Measurements from ENCODE around the gene ALDH1L1. TPM values are rescaled to one million over a fixed set of nuclear protein-coding genes. Genes with fewer than 3 reads are reported as not detected.
"Not testable (repeated sequence)": the region's sequence is repeated elsewhere in the genome, so short reads cannot be mapped to it uniquely, and the experiment has no call there.

ALDH1L1 gene
- polyA plus RNA-seq, 2 donors = 3.6 to 5.0 TPM

GRCh38 chr3:126067959-126068358 is 112.4 kb downstream of the ALDH1L1 start:
- Histone ChIP-seq H3K27ac (ENCODE audit: low read depth in 2 of 2, low read length in 1 of 2) (no peak overlapping the region), H3K36me3 (ENCODE audit: control insufficient read depth in 2 of 2, insufficient read depth in 2 of 2, low read length in 1 of 2) (peaks cover 5 to 12% of the 10 kb centered on the region in 2 donors), H3K27me3 (ENCODE audit: control insufficient read depth in 1 of 2, insufficient read depth in 2 of 2, low read length in 2 of 2) (no peaks in the 10 kb centered on the region), H3K4me3 (ENCODE audit: low read depth in 1 of 2, low read length in 2 of 2) (no peak overlapping the region), H3K9me3 (ENCODE audit: control insufficient read depth in 2 of 2, insufficient read depth in 1 of 2, low read depth in 1 of 2, low read length in 1 of 2) (no peaks in the 10 kb centered on the region), H3K4me1 (ENCODE audit: control insufficient read depth in 2 of 2, insufficient read depth in 2 of 2, low read length in 1 of 2) (no peaks in the 10 kb centered on the region)
- 95 to 97% methylated on average over 8 of the region's 8 CpGs for WGBS, 2 donors

- WGBS, 2 donors = 84 to 91% methylated on average over 6 of the region's 6 CpGs
- not testable (repeated sequence) for H3K4me1 ChIP-seq (ENCODE audit: control insufficient read depth in 2 of 2, insufficient read depth in 2 of 2, low read length in 1 of 2); H3K27me3 ChIP-seq (ENCODE audit: control insufficient read depth in 1 of 2, insufficient read depth in 2 of 2, low read length in 2 of 2); H3K9me3 ChIP-seq (ENCODE audit: control insufficient read depth in 2 of 2, insufficient read depth in 1 of 2, low read depth in 1 of 2, low read length in 1 of 2); H3K4me3 ChIP-seq (ENCODE audit: low read depth in 1 of 2, low read length in 2 of 2); H3K27ac ChIP-seq (ENCODE audit: low read depth in 2 of 2, low read length in 1 of 2)
- H3K36me3 ChIP-seq (ENCODE audit: control insufficient read depth in 2 of 2, insufficient read depth in 2 of 2, low read length in 1 of 2) = peaks cover 5 to 12% of the 10 kb centered on the region in 2 donors
Measured at GRCh38 chr3:126066676-126067075, 113.7 kb downstream of the ALDH1L1 start.

- Histone ChIP-seq H3K27me3 (ENCODE audit: control insufficient read depth in 1 of 2, insufficient read depth in 2 of 2, low read length in 2 of 2) (no peaks in the 10 kb centered on the region), H3K27ac (ENCODE audit: low read depth in 2 of 2, low read length in 1 of 2) (no peak overlapping the region)
- 93 to 94% methylated on average over 3 of the region's 3 CpGs for WGBS, 2 donors
Measured at GRCh38 chr3:126065876-126066275, 114.5 kb downstream of the ALDH1L1 start.

DNA sequence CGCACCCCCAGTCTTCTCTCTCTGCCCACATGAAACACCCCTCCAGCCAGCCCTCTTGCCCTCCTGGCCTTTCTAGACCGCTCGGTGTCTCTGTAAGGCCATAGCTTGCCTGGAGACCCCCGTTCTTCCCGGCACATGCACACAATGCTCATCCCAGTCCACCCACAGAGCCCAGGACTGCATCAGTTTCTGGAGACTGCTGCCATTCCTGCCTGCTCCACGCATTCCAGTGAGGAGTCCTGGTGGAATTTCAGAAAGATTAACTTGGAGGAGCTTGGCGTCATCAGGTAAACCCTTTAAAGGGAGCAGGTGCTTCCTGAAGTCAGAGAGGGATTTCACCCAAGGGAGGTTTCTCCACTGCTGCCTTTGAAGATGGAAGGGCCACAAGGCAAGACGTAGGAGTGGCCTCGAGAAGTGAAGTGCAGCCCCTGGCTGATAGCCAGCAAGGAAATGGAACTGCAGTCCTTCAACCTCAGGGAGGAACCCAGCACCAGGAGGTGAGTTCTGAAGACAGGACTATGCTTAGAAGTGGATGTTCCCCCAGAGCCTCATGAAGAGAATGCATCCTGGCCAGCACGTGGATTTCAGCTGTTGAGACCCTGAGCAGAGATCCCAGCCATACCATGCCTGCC is 115.6 kb downstream of the ALDH1L1 start:
- no peak overlapping the region for H3K4me3 ChIP-seq (ENCODE audit: low read depth in 1 of 2, low read length in 2 of 2)
- H3K36me3 ChIP-seq (ENCODE audit: control insufficient read depth in 2 of 2, insufficient read depth in 2 of 2, low read length in 1 of 2) = peaks cover 5 to 16% of the 10 kb centered on the region in 2 donors
- H3K4me1 ChIP-seq (ENCODE audit: control insufficient read depth in 2 of 2, insufficient read depth in 2 of 2, low read length in 1 of 2) = no peaks in the 10 kb centered on the region
- no peaks in the 10 kb centered on the region for H3K27me3 ChIP-seq (ENCODE audit: control insufficient read depth in 1 of 2, insufficient read depth in 2 of 2, low read length in 2 of 2)
- H3K27ac ChIP-seq (ENCODE audit: low read depth in 2 of 2, low read length in 1 of 2) = no peak overlapping the region
- no peaks in the 10 kb centered on the region for H3K9me3 ChIP-seq (ENCODE audit: control insufficient read depth in 2 of 2, insufficient read depth in 1 of 2, low read depth in 1 of 2, low read length in 1 of 2)
- WGBS, 2 donors = 66 to 80% methylated on average over 10 of the region's 10 CpGs

More at GRCh38 chr3:126065876-126066275, 114.5 kb downstream of the ALDH1L1 start:
- Histone ChIP-seq H3K4me1 (ENCODE audit: control insufficient read depth in 2 of 2, insufficient read depth in 2 of 2, low read length in 1 of 2) (no peaks in the 10 kb centered on the region), H3K36me3 (ENCODE audit: control insufficient read depth in 2 of 2, insufficient read depth in 2 of 2, low read length in 1 of 2) (peaks cover 5 to 13% of the 10 kb centered on the region in 2 donors), H3K4me3 (ENCODE audit: low read depth in 1 of 2, low read length in 2 of 2) (no peak overlapping the region), H3K9me3 (ENCODE audit: control insufficient read depth in 2 of 2, insufficient read depth in 1 of 2, low read depth in 1 of 2, low read length in 1 of 2) (no peaks in the 10 kb centered on the region)

DNA sequence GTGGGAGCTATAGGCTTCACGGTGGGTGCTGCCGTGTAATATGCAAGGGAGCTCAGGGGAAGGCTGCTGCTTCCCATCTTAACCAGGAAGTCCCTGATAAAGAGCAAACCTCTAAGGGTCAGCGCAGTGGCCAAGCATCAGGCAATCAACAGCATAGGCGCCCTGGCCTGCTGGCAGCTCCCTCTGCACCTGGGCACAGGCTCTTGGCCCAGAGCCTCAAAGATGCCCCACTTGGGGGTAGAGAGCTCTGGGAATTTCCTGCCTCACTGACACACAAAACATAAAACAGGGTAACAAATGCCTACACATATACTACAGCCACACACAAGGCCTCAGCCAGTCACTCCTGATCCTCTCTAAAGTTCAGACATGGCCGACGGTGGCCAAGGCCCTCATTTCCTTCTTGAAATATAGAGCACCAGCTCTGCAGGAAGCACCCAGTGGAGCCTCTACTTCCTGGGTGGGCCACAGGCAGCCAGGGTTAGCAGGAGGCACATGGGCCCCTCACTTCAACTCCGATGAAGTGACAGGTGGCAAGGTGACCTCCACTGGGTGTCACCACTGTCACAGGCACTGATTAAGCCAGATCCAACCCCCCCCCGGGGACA is 116.9 kb downstream of the ALDH1L1 start:
- Histone ChIP-seq H3K27ac (ENCODE audit: low read depth in 2 of 2, low read length in 1 of 2) (no peak overlapping the region), H3K36me3 (ENCODE audit: control insufficient read depth in 2 of 2, insufficient read depth in 2 of 2, low read length in 1 of 2) (peaks cover 5 to 17% of the 10 kb centered on the region in 2 donors), H3K4me3 (ENCODE audit: low read depth in 1 of 2, low read length in 2 of 2) (no peak overlapping the region), H3K9me3 (ENCODE audit: control insufficient read depth in 2 of 2, insufficient read depth in 1 of 2, low read depth in 1 of 2, low read length in 1 of 2) (no peaks in the 10 kb centered on the region), H3K27me3 (ENCODE audit: control insufficient read depth in 1 of 2, insufficient read depth in 2 of 2, low read length in 2 of 2) (no peaks in the 10 kb centered on the region), H3K4me1 (ENCODE audit: control insufficient read depth in 2 of 2, insufficient read depth in 2 of 2, low read length in 1 of 2) (no peaks in the 10 kb centered on the region)
- WGBS, 2 donors = 90 to 91% methylated on average over 8 of the region's 8 CpGs

- Histone ChIP-seq H3K4me1 (ENCODE audit: control insufficient read depth in 2 of 2, insufficient read depth in 2 of 2, low read length in 1 of 2) (peaks cover 0 to 11% of the 10 kb centered on the region in 2 donors), H3K36me3 (ENCODE audit: control insufficient read depth in 2 of 2, insufficient read depth in 2 of 2, low read length in 1 of 2) (peaks cover 5 to 13% of the 10 kb centered on the region in 2 donors), H3K4me3 (ENCODE audit: low read depth in 1 of 2, low read length in 2 of 2) (no peak overlapping the region), H3K27me3 (ENCODE audit: control insufficient read depth in 1 of 2, insufficient read depth in 2 of 2, low read length in 2 of 2) (no peaks in the 10 kb centered on the region), H3K27ac (ENCODE audit: low read depth in 2 of 2, low read length in 1 of 2) (no peak overlapping the region), H3K9me3 (ENCODE audit: control insufficient read depth in 2 of 2, insufficient read depth in 1 of 2, low read depth in 1 of 2, low read length in 1 of 2) (no peaks in the 10 kb centered on the region)
- WGBS, 2 donors = 87 to 90% methylated on average over 8 of the region's 8 CpGs
Measured at GRCh38 chr3:126061301-126062032, 118.9 kb downstream of the ALDH1L1 start.

DNA sequence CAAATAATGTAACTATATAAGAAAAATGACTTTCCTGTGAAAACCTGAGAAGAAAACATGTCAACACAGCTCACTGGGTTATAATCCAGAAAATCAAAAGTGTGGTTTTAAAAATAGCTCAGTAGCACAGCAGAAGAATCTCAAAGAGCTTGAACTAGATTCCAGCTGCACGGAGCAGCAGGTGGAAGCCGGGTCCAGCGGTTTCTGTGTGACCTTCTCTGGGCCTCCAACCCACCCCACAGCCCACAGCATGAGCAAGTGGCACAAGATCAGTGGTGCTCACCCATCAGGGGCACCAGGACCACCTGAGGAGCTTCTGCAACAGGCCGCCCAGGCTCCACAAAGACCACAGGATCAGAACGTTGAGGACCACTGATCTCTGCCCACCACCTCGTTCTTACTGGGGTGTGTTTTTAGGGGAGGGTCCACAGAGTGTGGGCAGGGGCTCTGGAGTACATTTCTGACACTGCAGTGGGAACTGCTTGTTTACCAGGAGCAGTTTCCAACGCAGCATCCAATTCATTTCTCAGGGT is 119.7 kb downstream of the ALDH1L1 start:
- H3K9me3 ChIP-seq (ENCODE audit: control insufficient read depth in 2 of 2, insufficient read depth in 1 of 2, low read depth in 1 of 2, low read length in 1 of 2) = no peaks in the 10 kb centered on the region
- H3K27me3 ChIP-seq (ENCODE audit: control insufficient read depth in 1 of 2, insufficient read depth in 2 of 2, low read length in 2 of 2) = no peaks in the 10 kb centered on the region
- H3K36me3 ChIP-seq (ENCODE audit: control insufficient read depth in 2 of 2, insufficient read depth in 2 of 2, low read length in 1 of 2) = peaks cover 2 to 13% of the 10 kb centered on the region in 2 donors
- WGBS, 2 donors = 86 to 93% methylated on average over 7 of the region's 7 CpGs
- no peak overlapping the region for H3K4me3 ChIP-seq (ENCODE audit: low read depth in 1 of 2, low read length in 2 of 2)
- H3K27ac ChIP-seq (ENCODE audit: low read depth in 2 of 2, low read length in 1 of 2) = no peak overlapping the region
- H3K4me1 ChIP-seq (ENCODE audit: control insufficient read depth in 2 of 2, insufficient read depth in 2 of 2, low read length in 1 of 2) = peaks cover 0 to 14% of the 10 kb centered on the region in 2 donors

- Histone ChIP-seq H3K9me3 (ENCODE audit: control insufficient read depth in 2 of 2, insufficient read depth in 1 of 2, low read depth in 1 of 2, low read length in 1 of 2) (no peaks in the 10 kb centered on the region), H3K4me1 (ENCODE audit: control insufficient read depth in 2 of 2, insufficient read depth in 2 of 2, low read length in 1 of 2) (peaks cover 0 to 14% of the 10 kb centered on the region in 2 donors), H3K4me3 (ENCODE audit: low read depth in 1 of 2, low read length in 2 of 2) (no peak overlapping the region), H3K27ac (ENCODE audit: low read depth in 2 of 2, low read length in 1 of 2) (no peak overlapping the region), H3K27me3 (ENCODE audit: control insufficient read depth in 1 of 2, insufficient read depth in 2 of 2, low read length in 2 of 2) (no peaks in the 10 kb centered on the region), H3K36me3 (ENCODE audit: control insufficient read depth in 2 of 2, insufficient read depth in 2 of 2, low read length in 1 of 2) (peaks cover 0 to 8% of the 10 kb centered on the region in 2 donors)
- WGBS, 2 donors = 75 to 86% methylated on average over 7 of the region's 7 CpGs
Measured at GRCh38 chr3:126058666-126059065, 121.7 kb downstream of the ALDH1L1 start.

DNA sequence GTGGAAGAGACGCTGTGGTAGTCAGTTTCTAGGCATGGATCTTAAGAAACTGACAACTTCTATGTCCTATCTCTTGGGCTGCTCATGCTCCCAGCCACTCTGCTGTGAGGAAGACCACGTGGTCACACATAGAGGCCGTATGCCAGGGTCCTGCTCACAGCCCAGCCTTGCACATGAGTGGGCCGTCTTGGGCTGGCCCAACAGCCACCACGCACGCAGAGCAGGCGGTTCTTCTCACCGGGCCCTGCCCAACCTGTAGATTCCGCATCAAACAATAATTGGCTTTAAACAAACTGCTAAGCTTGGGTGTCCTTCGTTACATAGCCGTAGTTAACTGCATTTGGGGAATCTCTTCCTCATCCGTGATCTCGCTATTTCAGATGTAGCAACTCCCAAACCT is 122.5 kb downstream of the ALDH1L1 start:
- Histone ChIP-seq H3K36me3 (ENCODE audit: control insufficient read depth in 2 of 2, insufficient read depth in 2 of 2, low read length in 1 of 2) (peaks cover 0 to 8% of the 10 kb centered on the region in 2 donors), H3K9me3 (ENCODE audit: control insufficient read depth in 2 of 2, insufficient read depth in 1 of 2, low read depth in 1 of 2, low read length in 1 of 2) (no peaks in the 10 kb centered on the region), H3K4me1 (ENCODE audit: control insufficient read depth in 2 of 2, insufficient read depth in 2 of 2, low read length in 1 of 2) (peaks cover 0 to 14% of the 10 kb centered on the region in 2 donors), H3K4me3 (ENCODE audit: low read depth in 1 of 2, low read length in 2 of 2) (no peak overlapping the region), H3K27me3 (ENCODE audit: control insufficient read depth in 1 of 2, insufficient read depth in 2 of 2, low read length in 2 of 2) (no peaks in the 10 kb centered on the region), H3K27ac (ENCODE audit: low read depth in 2 of 2, low read length in 1 of 2) (no peak overlapping the region)
- 94 to 97% methylated on average over 13 of the region's 13 CpGs for WGBS, 2 donors
